Activated CD8-positive, alpha-beta T cell treated with anti-CD3 and anti-CD28 coated beads, Interleukin-2, amount 10 ng/mL, durations not matched to agents 7 days and 5 days (primary cell): ENCODE data around the gene MTG2. TPM values are rescaled to one million over a fixed set of nuclear protein-coding genes. Genes with fewer than 3 reads are reported as not detected.

ENCODE experiments used
- ATAC-seq: fragments of 150-1000 bp; cut with Tn5 transposase; one replicate; pipeline ENCODE4 v1.10.0; 2021; ENCODE audit warnings: moderate library complexity
- CTCF ChIA-PET: fragments of 350-600 bp; sonication (Branson Sonifier 250); formaldehyde crosslinking; loops from one replicate; lab custom pipeline; 2021; ENCODE audit warnings: antibody characterized with exemption; lab: Charles Lee
- POLR2A ChIA-PET: fragments of 350-600 bp; sonication (Branson Sonifier 250); formaldehyde crosslinking; loops from one replicate; lab custom pipeline; 2021; ENCODE audit warnings: antibody characterized with exemption; lab: Charles Lee
- DNase-seq: peaks from one replicate; pipeline ENCODE4 v3.0.0-alpha.2; 2020
- H3K27ac Mint-ChIP-seq: one replicate; pipeline ENCODE4 v1.8.0; 2021; ENCODE audit warnings: mild to moderate bottlenecking, mixed read lengths
- H3K27me3 Mint-ChIP-seq: one replicate; pipeline ENCODE4 v1.8.0; 2021; ENCODE audit warnings: low read depth, mixed read lengths
- H3K36me3 Mint-ChIP-seq: one replicate; pipeline ENCODE4 v1.8.0; 2021; ENCODE audit warnings: low read depth, mixed read lengths
- H3K4me1 Mint-ChIP-seq: one replicate; pipeline ENCODE4 v1.8.0; 2021; ENCODE audit warnings: low read depth, mixed read lengths
- H3K4me3 Mint-ChIP-seq: one replicate; pipeline ENCODE4 v1.8.0; 2021; ENCODE audit warnings: mild to moderate bottlenecking, mixed read lengths
- H3K9me3 Mint-ChIP-seq: one replicate; pipeline ENCODE4 v1.8.0; 2022; ENCODE audit warnings: mixed read lengths; ENCODE audit not compliant: insufficient read depth
- total RNA-seq, 2 experiments: library from RNA; stranded (reverse); gene quantifications; one replicate each; pipeline ENCODE4 v1.2.3, GENCODE V29; 2021

Gene MTG2
- total RNA-seq, 2 experiments from 2014 or later = 31.7 to 34.4 TPM

DNA sequence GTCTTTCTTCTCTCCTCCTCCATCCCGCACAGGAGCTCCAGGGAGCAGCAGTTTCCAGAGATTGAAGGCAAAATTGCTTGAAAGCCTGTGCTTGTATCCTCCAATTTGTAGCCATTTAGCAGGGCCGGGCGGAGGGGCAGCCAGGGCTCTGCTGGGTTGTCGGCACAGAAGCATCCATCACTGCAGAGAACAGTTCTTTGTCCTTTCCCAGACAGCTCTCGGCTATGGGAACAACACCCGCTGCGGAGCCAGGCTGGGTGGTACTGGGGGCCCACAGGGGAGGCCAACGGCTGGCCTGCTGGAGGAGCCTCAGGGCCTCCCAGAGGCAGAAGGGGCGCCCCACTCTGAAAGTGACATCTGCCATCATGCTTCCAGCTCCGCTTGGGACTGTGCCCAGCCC, 29.5 kb downstream of the MTG2 start:
- DNase-seq = no peak

DNA sequence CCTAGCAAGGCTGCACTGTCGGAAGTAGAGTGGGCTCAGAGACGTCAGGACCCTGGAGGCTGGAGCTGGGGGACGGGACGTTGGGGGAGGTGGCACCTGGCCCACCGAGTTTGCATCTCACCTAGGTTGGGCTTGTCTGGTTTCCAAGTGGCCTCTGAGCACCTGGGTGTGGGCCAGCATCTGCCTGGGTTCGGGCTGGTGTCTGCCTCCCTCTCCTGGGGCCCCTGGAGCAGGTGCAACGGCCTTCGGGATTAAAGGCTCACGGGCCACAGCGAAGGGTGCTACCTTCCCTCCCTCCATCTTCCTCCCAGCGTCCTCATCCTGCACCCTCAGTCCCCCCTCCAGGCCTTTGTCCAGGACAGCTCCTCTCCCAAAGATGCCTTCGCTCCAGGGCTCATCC, 31.2 kb downstream of the MTG2 start:
- Mint-ChIP-seq H3K27ac (no peak overlapping the region), H3K9me3 (no peaks in the 10 kb centered on the region), H3K4me3 (no peak overlapping the region), H3K27me3 (peaks cover 5% of the 10 kb centered on the region), H3K4me1 (peaks cover 2% of the 10 kb centered on the region), H3K36me3 (no peaks in the 10 kb centered on the region)
- ChIA-PET CTCF (no interaction called here), POLR2A (no interaction called here)
- no peak for DNase-seq
- ATAC-seq = no peak

More for the DNA sequence above, 29.5 kb downstream of the MTG2 start:
- no peak overlapping the region for H3K4me3 Mint-ChIP-seq
- no peak for ATAC-seq
- H3K4me1 Mint-ChIP-seq = no peaks in the 10 kb centered on the region
- H3K36me3 Mint-ChIP-seq = no peaks in the 10 kb centered on the region
- no peak overlapping the region for H3K27ac Mint-ChIP-seq
- ChIA-PET POLR2A (no interaction called here), CTCF (no interaction called here)
- no peaks in the 10 kb centered on the region for H3K27me3 Mint-ChIP-seq
- H3K9me3 Mint-ChIP-seq = no peaks in the 10 kb centered on the region

DNA sequence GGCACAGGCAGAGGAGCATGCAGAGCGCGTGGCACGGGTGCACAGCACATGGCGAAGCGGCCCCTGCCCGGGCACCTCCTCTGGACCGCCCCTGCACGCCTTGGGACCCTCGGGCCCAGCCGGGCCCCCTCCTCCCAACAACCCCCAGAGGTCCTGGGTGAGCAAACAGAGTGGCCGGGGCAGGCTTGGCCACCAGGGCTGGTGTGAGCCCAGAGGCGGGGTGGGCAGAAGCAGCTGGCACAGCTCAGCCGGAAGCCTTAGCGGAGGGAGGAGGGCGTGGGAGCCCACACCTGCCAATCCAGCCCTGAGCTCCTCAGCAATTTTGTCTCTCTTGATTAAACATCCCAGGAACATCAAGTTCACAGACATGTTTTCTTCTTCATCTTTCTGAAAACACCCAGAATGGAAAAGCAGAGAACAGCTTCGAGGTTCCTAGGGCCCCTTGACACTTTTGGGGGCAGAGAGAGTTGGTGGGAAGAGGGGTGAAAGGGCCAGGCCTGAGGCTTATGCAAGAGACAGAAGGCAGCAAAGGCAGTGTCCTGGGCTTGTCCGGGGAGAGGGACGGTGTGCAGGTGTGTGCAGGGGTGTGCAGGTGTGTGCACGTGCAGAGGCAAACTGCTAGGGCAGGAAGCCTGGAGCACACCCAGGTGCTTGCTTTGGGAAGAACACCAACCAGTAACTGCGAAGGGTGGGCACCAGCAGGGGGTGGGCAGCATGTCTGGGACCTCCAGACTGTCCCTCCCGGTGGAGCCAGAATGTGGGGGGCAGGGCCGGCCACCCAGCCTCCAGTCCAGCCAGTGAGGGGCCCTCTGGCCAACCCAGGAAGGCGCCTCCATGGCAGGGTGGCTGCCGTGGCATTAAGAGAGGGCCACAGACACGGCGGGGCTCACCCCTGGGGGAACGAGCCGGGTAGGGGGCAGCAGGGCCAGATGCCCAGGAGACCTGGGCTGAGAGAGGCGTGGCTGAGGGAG, 32.5 kb downstream of the MTG2 start:
- peaks cover 10% of the 10 kb centered on the region for H3K27me3 Mint-ChIP-seq
- POLR2A ChIA-PET = no interaction called here
- no peak for DNase-seq
- H3K4me1 Mint-ChIP-seq = peaks cover 3% of the 10 kb centered on the region
- CTCF ChIA-PET = no interaction called here
- no peaks in the 10 kb centered on the region for H3K9me3 Mint-ChIP-seq
- no peak overlapping the region for H3K4me3 Mint-ChIP-seq
- no peak overlapping the region for H3K27ac Mint-ChIP-seq
- no peak for ATAC-seq
- no peaks in the 10 kb centered on the region for H3K36me3 Mint-ChIP-seq

DNA sequence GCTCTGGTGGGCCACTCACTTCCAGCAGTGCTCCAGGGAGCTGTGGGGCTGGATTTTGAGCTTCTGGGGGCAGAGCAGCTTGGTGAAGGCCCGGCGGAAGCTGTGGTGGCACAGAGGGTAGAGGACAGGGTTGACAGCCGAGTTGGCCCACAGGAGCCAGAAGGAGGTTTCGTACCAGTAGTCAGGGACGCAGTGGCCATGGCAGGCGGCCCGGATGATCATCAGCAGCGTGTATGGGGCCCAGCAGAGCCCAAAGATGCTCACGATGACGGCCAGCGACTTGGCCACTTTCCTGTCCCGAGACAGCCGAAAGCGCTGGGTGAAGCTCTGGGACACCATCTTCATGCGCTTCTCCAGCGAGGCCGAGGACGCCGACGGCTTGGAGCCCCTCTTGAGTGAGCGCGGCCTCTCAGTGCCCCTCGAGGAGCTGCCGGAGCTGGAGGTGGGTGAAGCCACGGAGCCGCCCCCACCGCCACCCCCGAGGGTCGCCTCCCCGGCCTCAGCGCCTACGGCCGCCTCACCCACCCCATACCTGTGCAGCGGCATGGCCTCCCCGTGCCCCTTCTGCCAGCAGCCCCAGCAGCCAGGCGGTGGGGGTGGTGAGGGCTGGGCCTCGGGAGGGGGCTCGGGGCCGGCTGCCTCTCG, 33.3 kb downstream of the MTG2 start:
- no peak overlapping the region for H3K4me3 Mint-ChIP-seq
- CTCF ChIA-PET = no interaction called here
- no peak overlapping the region for H3K27ac Mint-ChIP-seq
- DNase-seq (no peak), ATAC-seq (no peak)
- POLR2A ChIA-PET = no interaction called here
- peaks cover 4% of the 10 kb centered on the region for H3K4me1 Mint-ChIP-seq
- no peaks in the 10 kb centered on the region for H3K36me3 Mint-ChIP-seq
- no peaks in the 10 kb centered on the region for H3K9me3 Mint-ChIP-seq
- peaks cover 16% of the 10 kb centered on the region for H3K27me3 Mint-ChIP-seq

DNA sequence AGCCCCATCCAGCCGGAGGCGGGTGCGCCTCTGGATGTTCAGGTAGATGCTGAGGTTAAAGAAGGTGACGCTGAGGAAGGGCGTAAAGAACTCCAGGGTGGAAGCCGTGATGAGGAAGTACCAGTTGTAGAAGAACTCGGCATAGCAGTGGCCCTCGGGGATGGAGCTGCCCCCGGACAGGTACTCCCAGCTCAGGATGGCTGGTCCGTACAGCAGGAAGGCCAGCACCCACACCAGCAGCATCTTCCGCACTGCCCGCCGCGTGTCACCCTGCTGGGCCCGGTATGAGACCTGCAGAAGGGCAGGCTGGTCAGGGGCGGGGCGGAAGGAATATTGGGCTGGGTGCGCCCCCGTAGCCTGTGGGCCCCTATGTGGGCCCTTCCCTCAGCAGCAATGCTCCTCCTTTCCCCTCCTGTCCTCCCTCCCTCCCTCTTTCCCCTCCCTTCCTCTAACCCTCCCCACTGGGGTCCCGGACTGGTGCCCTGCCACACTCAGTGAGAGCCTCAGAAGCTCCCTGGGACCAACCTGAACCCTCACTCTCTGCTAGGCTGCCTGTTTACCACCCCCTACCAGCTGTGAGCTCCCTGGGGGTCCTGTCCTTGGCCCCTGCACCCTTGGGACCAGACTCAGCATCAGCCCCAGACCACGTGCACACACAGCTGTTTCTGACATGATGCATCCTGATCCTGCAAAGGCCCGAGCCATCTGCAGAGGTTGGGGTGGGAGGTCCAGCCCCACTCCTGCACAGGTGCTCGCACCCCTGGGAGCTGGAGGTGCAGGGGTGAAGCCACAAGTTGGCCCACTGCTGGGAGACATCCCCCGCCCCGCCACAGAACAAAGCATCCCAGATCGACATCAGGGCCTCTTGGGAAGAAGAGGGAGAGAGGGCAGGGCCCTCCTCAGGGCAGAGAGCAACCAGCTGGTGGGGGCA, 34.1 kb downstream of the MTG2 start:
- H3K27me3 Mint-ChIP-seq = peaks cover 21% of the 10 kb centered on the region
- POLR2A ChIA-PET = no interaction called here

DNA sequence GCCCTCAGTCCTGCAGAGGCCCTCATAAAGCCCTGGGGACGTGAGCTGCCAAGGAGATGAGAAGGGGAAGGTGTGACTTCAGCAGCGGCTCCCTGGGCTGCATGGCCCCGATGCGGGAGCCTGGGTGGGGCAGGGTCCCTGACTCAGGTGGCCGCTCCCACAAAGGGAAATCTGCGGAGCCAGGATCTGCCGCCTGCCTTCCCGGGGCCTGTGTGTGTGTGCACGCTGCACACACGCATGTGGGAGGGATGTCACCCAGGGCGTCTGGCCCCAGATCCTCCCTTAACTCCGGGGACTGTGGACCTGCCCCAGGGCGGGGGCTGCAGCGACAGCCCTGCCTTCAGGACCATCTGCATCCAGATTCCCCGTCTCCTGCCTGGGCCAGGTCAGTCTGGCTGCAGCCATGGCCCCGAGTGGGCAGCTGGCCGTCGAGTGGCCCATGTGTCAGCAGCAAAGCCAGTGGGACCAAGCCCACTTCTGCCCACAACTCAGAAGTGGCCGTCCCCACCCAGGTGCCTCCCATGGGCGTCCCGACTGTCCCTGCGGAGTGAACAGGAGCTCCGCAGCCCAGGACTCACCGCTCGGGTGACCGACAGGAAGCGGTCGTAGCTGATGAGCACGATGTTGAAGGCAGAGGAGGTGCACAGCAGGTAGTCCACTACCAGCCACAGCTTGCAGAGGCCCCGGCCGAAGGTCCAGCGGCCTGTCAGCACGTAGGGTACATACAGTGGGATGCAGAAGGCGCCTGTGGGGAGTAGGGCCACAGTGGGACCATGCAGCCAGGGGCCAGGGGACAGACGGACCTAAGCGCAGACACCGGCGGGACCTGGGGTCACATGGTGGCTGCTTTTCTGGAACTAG, 35.3 kb downstream of the MTG2 start:
- Mint-ChIP-seq H3K4me1 (peaks cover 5% of the 10 kb centered on the region), H3K27ac (no peak overlapping the region), H3K9me3 (no peaks in the 10 kb centered on the region), H3K36me3 (no peaks in the 10 kb centered on the region), H3K4me3 (no peak overlapping the region), H3K27me3 (peaks cover 21% of the 10 kb centered on the region)
- DNase-seq (no peak), ATAC-seq (no peak)
- ChIA-PET POLR2A (no interaction called here), CTCF (no interaction called here)

More for the DNA sequence above, 34.1 kb downstream of the MTG2 start:
- H3K36me3 Mint-ChIP-seq = no peaks in the 10 kb centered on the region
- H3K27ac Mint-ChIP-seq = no peak overlapping the region
- CTCF ChIA-PET = no interaction called here
- DNase-seq = no peak
- peaks cover 5% of the 10 kb centered on the region for H3K4me1 Mint-ChIP-seq
- no peaks in the 10 kb centered on the region for H3K9me3 Mint-ChIP-seq
- ATAC-seq = no peak
- H3K4me3 Mint-ChIP-seq = no peak overlapping the region

DNA sequence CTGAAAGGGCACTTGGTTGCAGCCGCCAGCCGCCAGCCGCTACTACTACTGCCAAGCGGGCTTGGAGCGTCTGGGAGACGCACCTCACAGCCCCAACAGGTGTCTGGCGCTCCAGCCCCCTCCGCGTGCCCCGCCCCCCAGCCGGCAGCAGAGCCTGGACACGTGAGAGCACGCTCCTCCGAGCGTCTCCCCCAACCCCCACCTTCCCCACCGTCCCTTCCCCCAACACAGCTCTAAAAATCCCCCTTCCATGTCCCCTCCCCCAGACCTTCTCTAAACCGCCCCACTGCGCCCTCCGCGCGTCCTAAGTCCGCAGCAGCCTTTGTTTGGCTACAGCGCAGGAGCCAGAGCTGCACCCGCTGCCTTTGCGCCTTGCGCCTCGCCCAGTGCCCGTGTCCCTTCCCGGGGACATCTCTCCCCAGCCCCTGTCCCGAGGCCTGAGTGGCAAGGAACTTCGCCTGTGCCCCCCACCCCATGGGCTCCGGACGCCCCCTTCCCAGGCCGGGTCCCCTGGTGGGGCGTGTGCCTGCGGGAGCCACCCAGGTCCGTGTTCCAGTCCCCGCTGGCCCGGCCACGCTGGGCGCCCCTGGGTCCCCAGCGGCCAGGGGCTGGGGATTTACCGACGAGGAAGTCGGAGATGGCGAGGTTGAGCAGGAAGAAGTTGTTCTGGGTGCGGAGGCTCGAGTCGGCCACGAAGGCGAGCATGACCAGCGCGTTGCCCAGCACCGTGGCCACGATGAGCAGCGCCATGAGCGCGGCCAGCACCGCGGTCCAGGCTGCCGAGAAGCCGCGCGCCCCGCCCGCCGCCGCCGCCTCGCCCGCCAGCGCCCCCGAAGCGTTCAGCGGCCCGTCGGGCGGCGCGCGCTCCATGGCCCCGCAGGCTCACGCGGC, 36.5 kb downstream of the MTG2 start:
- H3K36me3 Mint-ChIP-seq = no peaks in the 10 kb centered on the region
- H3K27me3 Mint-ChIP-seq = peaks cover 21% of the 10 kb centered on the region
- ChIA-PET CTCF (no interaction called here), POLR2A (no interaction called here)
- no peak overlapping the region for H3K4me3 Mint-ChIP-seq
- DNase-seq (no peak), ATAC-seq (peak; percentile 36)
- peaks cover 5% of the 10 kb centered on the region for H3K4me1 Mint-ChIP-seq
- no peak overlapping the region for H3K27ac Mint-ChIP-seq
- H3K9me3 Mint-ChIP-seq = no peaks in the 10 kb centered on the region

DNA sequence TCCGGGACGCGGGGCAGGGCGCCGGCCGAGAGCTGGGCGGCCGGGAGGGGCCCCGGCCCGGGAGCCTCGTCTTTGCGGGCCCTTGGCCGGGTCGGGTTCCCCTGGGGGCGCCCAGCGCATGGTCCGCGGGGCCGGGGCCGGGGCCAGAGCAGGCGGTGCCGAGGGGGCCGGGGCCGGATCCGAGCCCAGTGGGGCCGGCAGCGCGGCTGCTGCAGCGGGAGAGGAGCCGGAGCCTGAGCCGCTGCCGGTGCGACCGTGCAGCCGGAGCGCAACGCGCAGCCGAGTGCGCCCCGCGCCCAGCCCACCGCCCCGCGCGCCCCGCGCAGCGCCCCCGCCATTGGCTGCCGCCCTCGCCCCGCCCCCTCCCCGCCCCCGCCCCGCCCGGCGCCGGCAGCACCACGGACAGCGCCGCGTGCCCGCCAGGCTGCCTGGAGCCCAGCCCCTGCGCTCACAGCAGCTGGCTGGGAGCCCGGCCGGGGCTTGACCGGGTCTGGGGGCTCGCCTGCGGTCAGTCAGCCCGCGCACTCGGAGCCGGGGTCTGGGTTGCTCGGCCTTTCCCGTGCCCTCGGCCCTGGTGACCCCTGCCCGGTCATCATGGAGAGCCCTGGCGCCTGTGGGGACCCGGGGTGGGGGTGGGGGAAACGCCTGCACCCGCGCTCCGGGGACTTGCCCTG, 37.3 kb downstream of the MTG2 start, which contains the start of gene HRH3:
HRH3 (minus strand) TSS at position 287 of the 674 bp plus-strand sequence. CDS start 308 bp downstream, outside the sequence.
- peak; percentile 38 for DNase-seq

DNA sequence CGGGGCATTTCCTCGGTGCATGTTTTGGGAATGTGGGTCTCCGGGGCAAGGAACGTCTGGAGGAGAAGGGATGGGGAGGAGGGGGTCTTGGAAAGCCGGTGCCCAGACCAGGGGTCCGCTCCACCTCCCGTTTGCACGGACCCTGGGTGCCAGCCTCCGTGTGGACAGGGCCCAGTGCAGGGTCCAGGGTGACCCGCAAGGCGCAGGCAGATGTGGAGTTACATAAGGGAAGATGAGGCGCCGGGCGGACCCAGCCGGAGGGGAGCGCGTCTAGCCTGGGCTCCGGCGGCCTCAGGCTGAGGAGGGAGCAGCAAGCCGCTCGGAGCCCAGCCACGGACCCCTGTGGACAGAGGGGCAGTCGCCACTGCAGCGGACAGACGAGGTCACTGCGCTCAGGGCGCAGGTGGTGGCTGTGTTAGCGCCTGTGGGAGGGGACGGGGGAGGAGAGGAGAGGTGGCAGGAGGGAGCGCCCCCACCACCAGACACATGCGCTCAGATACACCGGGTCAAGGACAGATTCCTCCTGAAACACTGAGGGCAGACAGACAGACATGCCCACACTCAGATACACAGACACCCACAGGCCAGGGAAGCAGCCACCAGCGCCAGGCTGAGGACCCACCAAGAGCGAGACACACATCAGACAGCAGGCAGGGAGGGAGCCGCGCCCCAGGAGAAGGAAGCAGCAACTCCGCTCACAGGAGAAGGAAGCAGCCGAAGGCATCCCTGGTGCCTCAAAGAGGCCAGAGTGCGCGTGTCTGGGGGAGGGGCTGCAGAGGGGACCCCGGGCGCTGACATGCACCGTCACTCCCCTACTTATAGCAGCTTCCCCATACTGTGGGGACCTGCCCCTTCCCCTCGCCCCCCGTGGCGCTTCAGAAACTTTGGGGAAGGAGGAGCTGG, 38.1 kb downstream of the MTG2 start:
- peaks cover 21% of the 10 kb centered on the region for H3K27me3 Mint-ChIP-seq
- no peaks in the 10 kb centered on the region for H3K9me3 Mint-ChIP-seq
- peaks cover 5% of the 10 kb centered on the region for H3K4me1 Mint-ChIP-seq
- no peak for ATAC-seq
- POLR2A ChIA-PET = no interaction called here
- DNase-seq = no peak
- no peak overlapping the region for H3K4me3 Mint-ChIP-seq
- no peak overlapping the region for H3K27ac Mint-ChIP-seq
- H3K36me3 Mint-ChIP-seq = no peaks in the 10 kb centered on the region
- CTCF ChIA-PET = no interaction called here

More for the DNA sequence above, 37.3 kb downstream of the MTG2 start, which contains the start of gene HRH3:
- POLR2A ChIA-PET = no interaction called here
- Mint-ChIP-seq H3K9me3 (no peaks in the 10 kb centered on the region), H3K27me3 (peaks cover 21% of the 10 kb centered on the region), H3K27ac (no peak within 1 kb of the TSS), H3K4me1 (peaks cover 5% of the 10 kb centered on the region), H3K4me3 (no peak within 1 kb of the TSS), H3K36me3 (no peaks in the 10 kb centered on the region)
- CTCF ChIA-PET = no interaction called here
- ATAC-seq = peak; percentile 75
